ENCODE data around the gene HBB. TPM values are rescaled to one million over a fixed set of nuclear protein-coding genes. Genes with fewer than 3 reads are reported as not detected.

The HBB gene
- total RNA-seq, 1 experiment from 2014 or later, result not detected

GRCh38 chr11:5240458-5240857 lies 13.6 kb upstream of the HBB start:
- no peak overlapping the region for H2BK12ac ChIP-seq (ENCODE audit: insufficient read length, low read depth, low read length)
- H3K4ac ChIP-seq (ENCODE audit: low read depth, low read length), result no peak overlapping the region
- no peak overlapping the region for H2AFZ ChIP-seq (ENCODE audit: low read length)
- no peaks in the 10 kb centered on the region for H3K23me2 ChIP-seq (ENCODE audit: insufficient read length, low read depth, low read length, poor library complexity, severe bottlenecking)
- H2BK5ac ChIP-seq (ENCODE audit: insufficient read length, low read length), result no peak overlapping the region
- no peak overlapping the region for H2BK15ac ChIP-seq (ENCODE audit: low read depth, low read length)
- no peaks in the 10 kb centered on the region for H4K20me1 ChIP-seq (ENCODE audit: control insufficient read depth, insufficient read depth, insufficient read length)
- no peaks in the 10 kb centered on the region for H3K79me2 ChIP-seq (ENCODE audit: insufficient read depth, low read length)
- H3K23ac ChIP-seq (ENCODE audit: insufficient read length, low read depth, low read length), result no peak overlapping the region
- no peak overlapping the region for H3K9ac ChIP-seq (ENCODE audit: extremely low read depth, insufficient read length, low read length)
- TF ChIP-seq, protein P1, sequence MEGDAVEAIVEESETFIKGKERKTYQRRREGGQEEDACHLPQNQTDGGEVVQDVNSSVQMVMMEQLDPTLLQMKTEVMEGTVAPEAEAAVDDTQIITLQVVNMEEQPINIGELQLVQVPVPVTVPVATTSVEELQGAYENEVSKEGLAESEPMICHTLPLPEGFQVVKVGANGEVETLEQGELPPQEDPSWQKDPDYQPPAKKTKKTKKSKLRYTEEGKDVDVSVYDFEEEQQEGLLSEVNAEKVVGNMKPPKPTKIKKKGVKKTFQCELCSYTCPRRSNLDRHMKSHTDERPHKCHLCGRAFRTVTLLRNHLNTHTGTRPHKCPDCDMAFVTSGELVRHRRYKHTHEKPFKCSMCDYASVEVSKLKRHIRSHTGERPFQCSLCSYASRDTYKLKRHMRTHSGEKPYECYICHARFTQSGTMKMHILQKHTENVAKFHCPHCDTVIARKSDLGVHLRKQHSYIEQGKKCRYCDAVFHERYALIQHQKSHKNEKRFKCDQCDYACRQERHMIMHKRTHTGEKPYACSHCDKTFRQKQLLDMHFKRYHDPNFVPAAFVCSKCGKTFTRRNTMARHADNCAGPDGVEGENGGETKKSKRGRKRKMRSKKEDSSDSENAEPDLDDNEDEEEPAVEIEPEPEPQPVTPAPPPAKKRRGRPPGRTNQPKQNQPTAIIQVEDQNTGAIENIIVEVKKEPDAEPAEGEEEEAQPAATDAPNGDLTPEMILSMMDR (conservative IDR thresholded peaks at IDR 0.05), result no peak
- no peaks in the 10 kb centered on the region for H3K4me1 Mint-ChIP-seq
- H3K36me3 Mint-ChIP-seq (ENCODE audit: insufficient read depth in 1 of 3, low read depth in 3 of 3), result no peaks in the 10 kb centered on the region
- H3K27ac Mint-ChIP-seq, result no peak overlapping the region
- no peak overlapping the region for H3K18ac ChIP-seq (ENCODE audit: insufficient read length, low read depth, low read length)
- no peak overlapping the region for H2BK20ac ChIP-seq (ENCODE audit: low read depth, low read length, poor library complexity, severe bottlenecking)
- no peaks in the 10 kb centered on the region for H3K4me1 ChIP-seq (ENCODE audit: insufficient read depth, low read length)
- no peak for DNase-seq
- H2AK5ac ChIP-seq (ENCODE audit: insufficient read length, low read length), result no peak overlapping the region
- no CpG with 5 or more reads among the region's 2 CpGs for WGBS (ENCODE audit: extremely low coverage, insufficient read length, low lambda C conversion rate)
- no peaks in the 10 kb centered on the region for H3K9me3 Mint-ChIP-seq
- H3K4me3 Mint-ChIP-seq, result no peak overlapping the region
- no peaks in the 10 kb centered on the region for H3K27me3 ChIP-seq (ENCODE audit: insufficient read depth, low read length)
- no peak overlapping the region for H3K27ac ChIP-seq (ENCODE audit: insufficient read length, low read depth, low read length)
- no peak overlapping the region for H4K5ac ChIP-seq (ENCODE audit: insufficient read length, low read depth, low read length)
- no peak overlapping the region for H3K4me2 ChIP-seq (ENCODE audit: insufficient read depth, insufficient read length, low read length)
- no peak overlapping the region for H3T11ph ChIP-seq (ENCODE audit: low read length)
- H4K8ac ChIP-seq (replicated peaks; ENCODE audit: insufficient read length, low read depth, low read length), result no peak overlapping the region
- H3K79me1 ChIP-seq (ENCODE audit: insufficient read depth, low read depth, low read length, poor library complexity, severe bottlenecking), result no peaks in the 10 kb centered on the region
- no peaks in the 10 kb centered on the region for H3K9me3 ChIP-seq (ENCODE audit: control insufficient read depth, low read depth, low read length)
- no peak overlapping the region for H3K56ac ChIP-seq (ENCODE audit: insufficient read length, low read depth, low read length)
- H3K14ac ChIP-seq (ENCODE audit: insufficient read depth, low read length), result no peak overlapping the region
- no peak overlapping the region for H2BK120ac ChIP-seq (ENCODE audit: low read depth, low read length, poor library complexity, severe bottlenecking)
- peaks cover 2% of the 10 kb centered on the region for H3K27me3 Mint-ChIP-seq (ENCODE audit: low read depth)
- H4K91ac ChIP-seq (ENCODE audit: insufficient read length, low read depth, low read length), result no peak overlapping the region

All from H9 (cell line).